MCF 10A (cell line): Measurements from ENCODE around the gene IFT27. TPM values are rescaled to one million over a fixed set of nuclear protein-coding genes. Genes with fewer than 3 reads are reported as not detected.

Experiments
- BruUV-seq: library from RNA; stranded (reverse); fragments of 400-500 nt; replicated peaks from 2 replicates; lab custom pipeline; 2021; lab: Mats Ljungman, UMichigan
- CTCF ChIA-PET: fragments of 300-600 bp; sonication (Branson Sonifier 250); formaldehyde crosslinking; extraction: SDS; loops from one replicate; lab custom pipeline; 2021; ENCODE audit warnings: antibody characterized with exemption, inconsistent platforms; lab: Yijun Ruan, JAX
- POLR2A ChIA-PET: fragments of 300-600, 350-650 bp; sonication (Branson Sonifier 250); formaldehyde crosslinking; extraction: SDS; loops from one replicate; lab custom pipeline; 2020; ENCODE audit warnings: antibody characterized with exemption, inconsistent platforms; lab: Yijun Ruan, JAX
- DNase-seq: peaks from one replicate; pipeline ENCODE4 v3.0.0-alpha.2; 2018; ENCODE audit not compliant: unreplicated experiment
- H3K27ac Mint-ChIP-seq: one replicate; pipeline ENCODE4 v1.8.0; 2022; ENCODE audit warnings: mild to moderate bottlenecking, low read depth, mixed read lengths; ENCODE audit not compliant: unreplicated experiment
- H3K27me3 Mint-ChIP-seq: one replicate; pipeline ENCODE4 v1.8.0; 2022; ENCODE audit warnings: mixed read lengths; ENCODE audit not compliant: insufficient read depth, unreplicated experiment
- H3K36me3 Mint-ChIP-seq: one replicate; pipeline ENCODE4 v1.8.0; 2022; ENCODE audit warnings: mild to moderate bottlenecking, moderate library complexity, mixed read lengths; ENCODE audit not compliant: insufficient read depth, unreplicated experiment
- H3K4me1 Mint-ChIP-seq: one replicate; pipeline ENCODE4 v1.8.0; 2022; ENCODE audit warnings: mixed read lengths; ENCODE audit not compliant: insufficient read depth, unreplicated experiment
- H3K4me3 Mint-ChIP-seq: one replicate; pipeline ENCODE4 v1.8.0; 2022; ENCODE audit warnings: mild to moderate bottlenecking, moderate library complexity, mixed read lengths; ENCODE audit not compliant: unreplicated experiment
- H3K9me3 Mint-ChIP-seq: one replicate; pipeline ENCODE4 v1.8.0; 2022; ENCODE audit warnings: mixed read lengths; ENCODE audit not compliant: unreplicated experiment
- intact Hi-C: fragments of 100-400 bp; cut with micrococcal nuclease; formaldehyde crosslinking; loops from 2 replicates; pipeline ENCODE4 v1.14.1; 2022
- total RNA-seq: library from RNA; stranded (reverse); gene quantifications from 2 replicates; pipeline ENCODE4 v1.2.3, GENCODE V29; 2022
- TF ChIP-seq, protein P1 (sequence below): fragments of 200-600 bp; IDR thresholded peaks from one replicate; pipeline ENCODE4 v1.8.0; 2022; ENCODE audit warnings: antibody characterized with exemption, mild to moderate bottlenecking; ENCODE audit not compliant: unreplicated experiment

The IFT27 gene
- total RNA-seq, 1 experiment from 2014 or later = 17.6 TPM

DNA sequence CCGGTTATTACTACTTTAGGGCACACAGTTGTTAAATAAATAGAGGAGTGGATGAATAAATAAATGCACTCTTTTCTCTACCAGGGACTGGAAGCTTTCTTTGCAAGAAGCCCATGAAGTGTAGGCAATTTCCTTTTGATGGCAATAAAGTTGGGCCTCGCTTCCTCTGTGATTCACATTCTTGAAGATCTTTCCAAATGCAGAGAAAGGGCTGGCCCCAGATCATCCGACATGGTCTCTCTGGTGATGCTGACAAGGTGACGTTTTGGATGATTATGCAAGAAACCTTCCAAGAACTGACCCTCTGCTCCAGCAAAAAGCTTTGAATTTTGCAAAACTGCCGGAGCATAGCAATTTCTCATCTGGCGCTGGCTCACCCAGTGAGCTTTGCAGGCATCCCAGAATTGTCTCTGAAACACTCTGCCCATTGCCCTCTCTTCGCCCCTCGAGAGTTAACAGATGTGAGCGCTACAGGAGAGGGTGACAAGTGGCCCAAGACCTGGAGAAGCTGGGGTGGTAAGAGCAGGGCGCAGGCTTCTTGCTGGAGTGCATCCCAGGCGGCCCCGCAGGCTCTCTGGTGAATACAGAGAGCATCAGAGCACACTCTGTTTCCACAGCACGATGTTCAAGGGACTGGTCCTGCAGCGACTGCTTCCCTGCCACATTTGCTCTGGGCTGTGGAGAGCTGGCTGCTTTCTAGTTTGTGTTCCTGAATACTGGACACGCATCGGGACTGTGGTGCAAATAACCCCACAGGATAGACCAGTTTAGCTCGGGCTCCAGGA, 11.5 kb upstream of the IFT27 start:
- TF ChIP-seq, protein P1, sequence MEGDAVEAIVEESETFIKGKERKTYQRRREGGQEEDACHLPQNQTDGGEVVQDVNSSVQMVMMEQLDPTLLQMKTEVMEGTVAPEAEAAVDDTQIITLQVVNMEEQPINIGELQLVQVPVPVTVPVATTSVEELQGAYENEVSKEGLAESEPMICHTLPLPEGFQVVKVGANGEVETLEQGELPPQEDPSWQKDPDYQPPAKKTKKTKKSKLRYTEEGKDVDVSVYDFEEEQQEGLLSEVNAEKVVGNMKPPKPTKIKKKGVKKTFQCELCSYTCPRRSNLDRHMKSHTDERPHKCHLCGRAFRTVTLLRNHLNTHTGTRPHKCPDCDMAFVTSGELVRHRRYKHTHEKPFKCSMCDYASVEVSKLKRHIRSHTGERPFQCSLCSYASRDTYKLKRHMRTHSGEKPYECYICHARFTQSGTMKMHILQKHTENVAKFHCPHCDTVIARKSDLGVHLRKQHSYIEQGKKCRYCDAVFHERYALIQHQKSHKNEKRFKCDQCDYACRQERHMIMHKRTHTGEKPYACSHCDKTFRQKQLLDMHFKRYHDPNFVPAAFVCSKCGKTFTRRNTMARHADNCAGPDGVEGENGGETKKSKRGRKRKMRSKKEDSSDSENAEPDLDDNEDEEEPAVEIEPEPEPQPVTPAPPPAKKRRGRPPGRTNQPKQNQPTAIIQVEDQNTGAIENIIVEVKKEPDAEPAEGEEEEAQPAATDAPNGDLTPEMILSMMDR = no peak
- H3K4me1 Mint-ChIP-seq = peaks cover under 1% of the 10 kb centered on the region

GRCh38 chr22:36783743-36784142, 7.8 kb upstream of the IFT27 start:
- H3K36me3 Mint-ChIP-seq = no peaks in the 10 kb centered on the region
- no peak overlapping the region for H3K4me3 Mint-ChIP-seq
- BruUV-seq = no TSS peak
- DNase-seq = no peak
- TF ChIP-seq, protein P1 = no peak
- ChIA-PET POLR2A (no interaction called here), CTCF (interaction anchor here (0.6 to 6.2 kb wide), 11 partner anchors 19 to 260 kb away, joined by 3 to 55 read pairs (median 4); no protein-coding TSS in a partner anchor)
- H3K27me3 Mint-ChIP-seq = peaks cover 48% of the 10 kb centered on the region
- intact Hi-C loops = loop anchor here (5.0 kb wide), 1 partner anchor 414 kb away; no protein-coding TSS in a partner anchor
- H3K27ac Mint-ChIP-seq = no peak overlapping the region
- H3K9me3 Mint-ChIP-seq = no peaks in the 10 kb centered on the region
- H3K4me1 Mint-ChIP-seq = peaks cover 8% of the 10 kb centered on the region

More for the DNA sequence above, 11.5 kb upstream of the IFT27 start:
- Mint-ChIP-seq H3K36me3 (no peaks in the 10 kb centered on the region), H3K9me3 (no peaks in the 10 kb centered on the region), H3K4me3 (no peak overlapping the region), H3K27me3 (peaks cover 77% of the 10 kb centered on the region), H3K27ac (no peak overlapping the region)
- CTCF ChIA-PET = interaction anchor here (0.6 to 1.8 kb wide), 11 partner anchors 12 to 681 kb away, joined by 3 to 6 read pairs (median 4); partner anchors contain the start of gene IFT27
- no TSS peak for BruUV-seq
- DNase-seq = no peak
- POLR2A ChIA-PET = interaction anchor here (0.5 kb wide), 1 partner anchor 36 kb away, joined by 3 read pairs; no protein-coding TSS in a partner anchor
- intact Hi-C loops = no loop called here

GRCh38 chr22:36781656-36782627, 6.0 kb upstream of the IFT27 start:
- ChIA-PET CTCF (interaction anchor here (0.6 to 6.2 kb wide), 21 partner anchors 13 to 461 kb away, joined by 3 to 55 read pairs (median 4); no protein-coding TSS in a partner anchor), POLR2A (interaction anchor here (0.6 to 1.2 kb wide), 6 partner anchors 48 to 270 kb away, joined by 3 to 4 read pairs (median 3); partner anchors contain the start of genes KCTD17, MPST and TST)
- Mint-ChIP-seq H3K27ac (no peak overlapping the region), H3K27me3 (peaks cover 32% of the 10 kb centered on the region), H3K4me1 (peaks cover 8% of the 10 kb centered on the region), H3K36me3 (no peaks in the 10 kb centered on the region), H3K9me3 (no peaks in the 10 kb centered on the region), H3K4me3 (no peak overlapping the region)
- TF ChIP-seq, protein P1 = peak; percentile 84
- DNase-seq = peak; percentile 86
- no TSS peak for BruUV-seq
- intact Hi-C loops = loop anchor here (1.0 to 5.0 kb wide), 4 partner anchors 74 to 415 kb away; no protein-coding TSS in a partner anchor
